GM12873 (cell line): Measurements from ENCODE around the gene SVBP.

Experiments
- CTCF ChIP-seq: IDR thresholded peaks from 2 replicates; pipeline ENCODE4 v1.5.1; 2012; ENCODE audit warnings: low read depth, mild to moderate bottlenecking, moderate library complexity, low read length, control low read depth; ENCODE audit not compliant: insufficient read depth; ENCODE audit errors: missing control alignments

The SVBP gene

GRCh38 chr1:42816585-42817439, at the start of gene SVBP, which contains the start of gene ERMAP:
SVBP (minus strand) TSS chr1:42817397; CDS start chr1:42816544, 853 bp downstream.
ERMAP (plus strand) TSS chr1:42817122; CDS start chr1:42830449, 13,327 bp downstream.
- no peak for TF ChIP-seq CTCF

- TF ChIP-seq CTCF = no peak
Measured at GRCh38 chr1:42866549-42866948, 49.4 kb upstream of the SVBP start.

GRCh38 chr1:42861014-42861399, 43.8 kb upstream of the SVBP start:
- TF ChIP-seq CTCF = no peak

GRCh38 chr1:42860339-42861013, 43.3 kb upstream of the SVBP start:
- TF ChIP-seq CTCF = no peak

GRCh38 chr1:42853116-42853884, 36.1 kb upstream of the SVBP start:
- no peak for TF ChIP-seq CTCF

- no peak for TF ChIP-seq CTCF
Measured at GRCh38 chr1:42852608-42852980, 35.4 kb upstream of the SVBP start.
